ENCODE measurements around the gene SLC35G1.

Gene SLC35G1

DNA sequence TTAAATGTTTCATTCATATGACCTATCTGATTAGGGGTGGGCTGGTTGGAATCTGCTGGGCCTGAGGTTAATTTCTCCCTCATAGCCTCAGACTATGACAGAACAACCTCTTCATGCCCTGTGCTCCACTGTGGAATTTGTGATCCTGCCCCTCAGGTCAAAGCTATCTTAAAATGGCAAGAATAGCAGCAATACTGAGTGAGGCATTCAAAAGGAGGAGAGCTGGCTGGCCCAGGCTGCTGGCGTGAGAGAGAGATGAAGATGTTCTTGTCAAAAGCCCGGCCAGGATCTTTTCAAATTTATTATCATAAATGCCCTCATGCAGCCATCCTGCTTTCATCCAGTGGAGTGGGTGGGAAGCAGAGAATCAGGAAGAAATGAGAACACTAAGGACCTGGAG, 58.1 kb downstream of the SLC35G1 start:
- no peak for TF ChIP-seq CTCF (IDR thresholded peaks at IDR 0.05; ENCODE audit: low read depth, low read length)
- H3K4me3 ChIP-seq (ENCODE audit: low read depth, low read length), result no peak overlapping the region
